CD1c-positive myeloid dendritic cell (primary cell): ENCODE data around the gene AOPEP.
"Not testable (repeated sequence)": the region's sequence is repeated elsewhere in the genome, so short reads cannot be mapped to it uniquely, and the experiment has no call there.

Source experiments
- DNase-seq: peaks from one replicate; pipeline ENCODE4 v3.0.0-alpha.2; 2016; ENCODE audit errors: extremely low spot score

The AOPEP gene

GRCh38 chr9:94843134-94843533, 116.6 kb downstream of the AOPEP start:
- DNase-seq: no peak

GRCh38 chr9:94846739-94847138, 120.2 kb downstream of the AOPEP start:
- DNase-seq: no peak

GRCh38 chr9:94847486-94847885, 121.0 kb downstream of the AOPEP start:
- no peak for DNase-seq

GRCh38 chr9:94848791-94849190, 122.3 kb downstream of the AOPEP start:
- not testable (repeated sequence) for DNase-seq

- no peak for DNase-seq
Measured at GRCh38 chr9:94850540-94851434, 124.3 kb downstream of the AOPEP start.

GRCh38 chr9:94851467-94851866, 125.0 kb downstream of the AOPEP start:
- DNase-seq: no peak

- DNase-seq: no peak
Measured at GRCh38 chr9:94851892-94852291, 125.4 kb downstream of the AOPEP start.

GRCh38 chr9:94852373-94852772, 125.9 kb downstream of the AOPEP start:
- DNase-seq: no peak

- DNase-seq: no peak
Measured at GRCh38 chr9:94853887-94854286, 127.4 kb downstream of the AOPEP start.

- DNase-seq: no peak
Measured at GRCh38 chr9:94855903-94856302, 129.4 kb downstream of the AOPEP start.

GRCh38 chr9:94857791-94858190, 131.3 kb downstream of the AOPEP start:
- no peak for DNase-seq

GRCh38 chr9:94859226-94859625, 132.7 kb downstream of the AOPEP start:
- no peak for DNase-seq

GRCh38 chr9:94859891-94860290, 133.4 kb downstream of the AOPEP start:
- DNase-seq: no peak

- peak; percentile 43 for DNase-seq
Measured at GRCh38 chr9:94860678-94861588, 134.4 kb downstream of the AOPEP start.

- no peak for DNase-seq
Measured at GRCh38 chr9:94861589-94862272, 135.2 kb downstream of the AOPEP start.

- no peak for DNase-seq
Measured at GRCh38 chr9:94864196-94864595, 137.7 kb downstream of the AOPEP start.

- DNase-seq: no peak
Measured at GRCh38 chr9:94864862-94865509, 138.5 kb downstream of the AOPEP start.

GRCh38 chr9:94865582-94866452, 139.3 kb downstream of the AOPEP start:
- no peak for DNase-seq

- no peak for DNase-seq
Measured at GRCh38 chr9:94866770-94867169, 140.3 kb downstream of the AOPEP start.

- no peak for DNase-seq
Measured at GRCh38 chr9:94867281-94867841, 140.9 kb downstream of the AOPEP start.
